Loucy (cell line): Measurements from ENCODE around the gene ALAD.

ENCODE experiments used
- H2AFZ ChIP-seq: fragments of 200-600 bp; sonication (generic); 2 replicates; pipeline ENCODE4 v1.6.0; 2016; ENCODE audit warnings: antibody characterized with exemption, mild to moderate bottlenecking, low read length, moderate library complexity
- H3F3A ChIP-seq: fragments of 200-600 bp; 2 replicates; pipeline ENCODE4 v1.6.0; 2016; ENCODE audit warnings: antibody characterized with exemption, low read depth, mild to moderate bottlenecking
- H3K27me3 ChIP-seq: fragments of 200-600 bp; sonication (generic); 2 replicates; pipeline ENCODE4 v1.6.1; 2014; ENCODE audit warnings: low read length, mild to moderate bottlenecking; ENCODE audit not compliant: insufficient read depth, poor library complexity, severe bottlenecking
- H3K36me3 ChIP-seq: fragments of 200-600 bp; sonication (generic); 2 replicates; pipeline ENCODE4 v1.6.1; 2016; ENCODE audit warnings: low read length; ENCODE audit not compliant: insufficient read depth
- H3K4me1 ChIP-seq: fragments of 200-600 bp; sonication (generic); 2 replicates; pipeline ENCODE4 v1.5.1; 2014; ENCODE audit warnings: low read length, mild to moderate bottlenecking; ENCODE audit not compliant: insufficient read depth, poor library complexity, severe bottlenecking
- H3K4me2 ChIP-seq: fragments of 200-600 bp; sonication (generic); 2 replicates; pipeline ENCODE4 v1.6.0; 2014; ENCODE audit warnings: antibody characterized with exemption, low read length, low read depth, mild to moderate bottlenecking; ENCODE audit not compliant: poor library complexity, severe bottlenecking
- H3K4me3 ChIP-seq: fragments of 200-600 bp; sonication (generic); 2 replicates; pipeline ENCODE4 v1.5.1; 2014; ENCODE audit warnings: low read length, mild to moderate bottlenecking, mixed read lengths; ENCODE audit not compliant: poor library complexity, severe bottlenecking
- H3K79me2 ChIP-seq: fragments of 200-600 bp; sonication (generic); 2 replicates; pipeline ENCODE4 v1.6.1; 2014; ENCODE audit warnings: low read length; ENCODE audit not compliant: insufficient read depth
- H3K9ac ChIP-seq: fragments of 200-600 bp; sonication (generic); 2 replicates; pipeline ENCODE4 v1.6.0; 2014; ENCODE audit warnings: mild to moderate bottlenecking, low read depth, low read length, moderate library complexity; ENCODE audit not compliant: poor library complexity, severe bottlenecking
- H3K9me2 ChIP-seq: fragments of 200-600 bp; sonication (generic); replicated peaks from 2 replicates; pipeline ENCODE4 v1.6.1; 2016; ENCODE audit warnings: low read depth, low read length, mixed read lengths
- H3K9me3 ChIP-seq: fragments of 200-600 bp; sonication (generic); 2 replicates; pipeline ENCODE4 v1.6.1; 2014; ENCODE audit warnings: mild to moderate bottlenecking, antibody characterized with exemption, low read length, low read depth; ENCODE audit not compliant: insufficient read depth
- H4K20me1 ChIP-seq: fragments of 200-600 bp; sonication (generic); 2 replicates; pipeline ENCODE4 v1.6.0; 2014; ENCODE audit warnings: antibody characterized with exemption, low read length, mild to moderate bottlenecking; ENCODE audit not compliant: insufficient read depth, poor library complexity, severe bottlenecking
- CTCF ChIP-seq: fragments of 200-600 bp; sonication (generic); conservative IDR thresholded peaks from 2 replicates; pipeline ENCODE4 v1.5.1; 2014; ENCODE audit warnings: mild to moderate bottlenecking, antibody characterized with exemption, low read length
- EZH2phosphoT487 ChIP-seq: fragments of 200-600 bp; IDR thresholded peaks from 2 replicates; pipeline ENCODE4 v1.6.1; 2018; ENCODE audit warnings: antibody characterized with exemption, mild to moderate bottlenecking, moderate library complexity, borderline replicate concordance

Gene ALAD

GRCh38 chr9:113416149-113416721, 15.2 kb upstream of the ALAD start:
- H3K4me3 ChIP-seq = no peak overlapping the region
- no peak for TF ChIP-seq EZH2phosphoT487
- TF ChIP-seq CTCF = no peak
- H2AFZ ChIP-seq = peak overlapping the region; percentile 80
- peak overlapping the region; percentile 1 for H3K9ac ChIP-seq
- no peaks in the 10 kb centered on the region for H3K9me2 ChIP-seq
- no peaks in the 10 kb centered on the region for H3K9me3 ChIP-seq
- H3K4me1 ChIP-seq = peaks cover 24% of the 10 kb centered on the region
- H4K20me1 ChIP-seq = no peaks in the 10 kb centered on the region
- H3K36me3 ChIP-seq = no peaks in the 10 kb centered on the region
- no peaks in the 10 kb centered on the region for H3K79me2 ChIP-seq
- no peaks in the 10 kb centered on the region for H3K27me3 ChIP-seq
- no peaks in the 10 kb centered on the region; the same call in 1 of the 2 replicates for H3F3A ChIP-seq
- peak overlapping the region; percentile 0 for H3K4me2 ChIP-seq

DNA sequence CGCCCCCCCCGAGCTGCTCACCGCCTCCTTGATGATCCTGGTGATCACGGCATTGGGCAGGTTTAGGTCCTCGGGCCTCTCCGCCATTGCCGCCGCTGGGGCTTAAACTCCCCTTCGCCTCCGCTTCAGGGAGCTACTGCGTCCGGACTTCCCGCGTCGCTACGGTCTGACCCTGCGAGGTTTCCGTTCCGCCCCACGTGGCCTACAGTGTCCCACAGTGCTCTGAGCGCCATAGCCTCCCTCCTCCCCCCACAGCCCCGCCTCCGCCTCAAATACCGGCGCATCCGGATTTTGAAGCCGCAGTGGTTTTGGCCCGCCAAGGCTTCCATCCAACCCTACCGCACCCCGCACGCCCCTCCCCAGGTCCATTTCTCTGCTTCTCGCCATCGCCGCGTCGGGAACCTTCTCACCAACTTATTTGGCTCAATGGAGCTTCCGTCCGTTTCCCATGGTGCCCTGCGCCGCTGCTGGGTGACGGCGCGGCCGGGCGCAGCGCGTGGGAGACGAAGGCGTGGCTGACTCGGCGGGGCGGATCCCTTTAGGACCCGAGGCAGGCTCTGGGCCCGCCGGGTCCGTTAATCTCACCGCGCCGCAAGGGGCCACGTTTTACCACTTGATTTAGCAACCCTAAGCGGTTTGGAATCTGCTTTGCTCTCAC, 9.3 kb upstream of the ALAD start, which contains the start of the genes C9orf43 and POLE3:
TSS of gene C9orf43 (plus strand) at position 541 of the 658 bp plus-strand sequence. CDS start 2,747 bp downstream, outside the sequence.
TSS of gene POLE3 (minus strand) at position 469 of the 658 bp plus-strand sequence. CDS start at position 87, 382 bp downstream.
- Histone ChIP-seq H3K4me3 (peak within 1 kb of the TSS; percentile 89), H3K36me3 (peaks cover 10% of the 10 kb centered on the region; the same call in 1 of the 2 replicates), H3K9me3 (no peaks in the 10 kb centered on the region), H3F3A (peaks cover 7% of the 10 kb centered on the region; the same call in 1 of the 2 replicates), H3K9ac (peak within 1 kb of the TSS; percentile 98), H3K4me1 (peaks cover 37% of the 10 kb centered on the region), H3K9me2 (no peaks in the 10 kb centered on the region), H3K27me3 (peaks cover 5% of the 10 kb centered on the region), H3K79me2 (peaks cover 33% of the 10 kb centered on the region), H3K4me2 (peak within 1 kb of the TSS; percentile 99), H4K20me1 (peaks cover 17% of the 10 kb centered on the region), H2AFZ (peak within 1 kb of the TSS; percentile 92)
- no peak for TF ChIP-seq CTCF
- TF ChIP-seq EZH2phosphoT487 = no peak

- peaks cover 33% of the 10 kb centered on the region for H3K79me2 ChIP-seq
- H3K9ac ChIP-seq = peak overlapping the region; percentile 98
- no peaks in the 10 kb centered on the region for H3K9me3 ChIP-seq
- peak overlapping the region; percentile 92; the same call in 1 of the 2 replicates for H2AFZ ChIP-seq
- no peak for TF ChIP-seq EZH2phosphoT487
- no peak for TF ChIP-seq CTCF
- H3K9me2 ChIP-seq = no peaks in the 10 kb centered on the region
- peaks cover 17% of the 10 kb centered on the region for H4K20me1 ChIP-seq
- peaks cover 10% of the 10 kb centered on the region; the same call in 1 of the 2 replicates for H3K36me3 ChIP-seq
- peak overlapping the region; percentile 99 for H3K4me2 ChIP-seq
- H3K4me1 ChIP-seq = peaks cover 37% of the 10 kb centered on the region
- peak overlapping the region; percentile 89 for H3K4me3 ChIP-seq
- peaks cover 7% of the 10 kb centered on the region; the same call in 1 of the 2 replicates for H3F3A ChIP-seq
- H3K27me3 ChIP-seq = peaks cover 5% of the 10 kb centered on the region
These were observed 8.8 kb upstream of the ALAD start for GRCh38 chr9:113409883-113410206.
